PFSK-1 (cell line): ENCODE data around the gene SPIRE2.

Experiments used
- FOXP2 ChIP-seq: optimal IDR thresholded peaks from 2 replicates; pipeline ENCODE3; 2011; ENCODE audit warnings: borderline replicate concordance, control low read depth, inconsistent platforms; ENCODE audit not compliant: insufficient read depth; ENCODE audit errors: extremely low read length, extremely low read depth
- POLR2AphosphoS5 ChIP-seq: IDR thresholded peaks from 2 replicates; pipeline ENCODE4 v1.6.1; 2012; ENCODE audit warnings: low read depth, mild to moderate bottlenecking, control low read depth, low read length, moderate library complexity
- REST ChIP-seq, 2 experiments: IDR thresholded peaks; 2 replicates each; pipeline versions ENCODE4 v1.6.1 to v1.8.0; 2011 to 2012; ENCODE audit warnings: low read depth in 2 of 2, low read length in 2 of 2, control low read depth in 1 of 2, inconsistent platforms in 1 of 2, mild to moderate bottlenecking in 1 of 2, moderate library complexity in 1 of 2; ENCODE audit not compliant: insufficient read depth in 1 of 2
- SIN3A ChIP-seq: IDR thresholded peaks from 2 replicates; pipeline ENCODE4 v1.6.1; 2012; ENCODE audit warnings: mild to moderate bottlenecking, low read length, moderate library complexity, borderline replicate concordance; ENCODE audit not compliant: insufficient read depth
- TAF1 ChIP-seq: IDR thresholded peaks from 2 replicates; pipeline ENCODE4 v1.6.1; 2012; ENCODE audit warnings: low read length, control low read depth, borderline replicate concordance; ENCODE audit not compliant: insufficient read depth

GRCh38 chr16:89858973-89859614 is 30.8 kb downstream of the SPIRE2 start:
- no peak for TF ChIP-seq REST (IDR thresholded peaks at IDR 0.05; ENCODE audit: insufficient read depth in 1 of 2, low read depth in 2 of 2, low read length in 2 of 2)
- no peak for TF ChIP-seq POLR2AphosphoS5
- no peak for TF ChIP-seq TAF1
- no peak for TF ChIP-seq FOXP2
- no peak for TF ChIP-seq SIN3A
